ENCODE results near the gene STAT2. TPM values are rescaled to one million over a fixed set of nuclear protein-coding genes. Genes with fewer than 3 reads are reported as not detected.
"Not testable (repeated sequence)": the region's sequence is repeated elsewhere in the genome, so short reads cannot be mapped to it uniquely, and the experiment has no call there.

Gene STAT2
- total RNA-seq, 2 experiments from 2014 or later = 116 to 124 TPM

DNA sequence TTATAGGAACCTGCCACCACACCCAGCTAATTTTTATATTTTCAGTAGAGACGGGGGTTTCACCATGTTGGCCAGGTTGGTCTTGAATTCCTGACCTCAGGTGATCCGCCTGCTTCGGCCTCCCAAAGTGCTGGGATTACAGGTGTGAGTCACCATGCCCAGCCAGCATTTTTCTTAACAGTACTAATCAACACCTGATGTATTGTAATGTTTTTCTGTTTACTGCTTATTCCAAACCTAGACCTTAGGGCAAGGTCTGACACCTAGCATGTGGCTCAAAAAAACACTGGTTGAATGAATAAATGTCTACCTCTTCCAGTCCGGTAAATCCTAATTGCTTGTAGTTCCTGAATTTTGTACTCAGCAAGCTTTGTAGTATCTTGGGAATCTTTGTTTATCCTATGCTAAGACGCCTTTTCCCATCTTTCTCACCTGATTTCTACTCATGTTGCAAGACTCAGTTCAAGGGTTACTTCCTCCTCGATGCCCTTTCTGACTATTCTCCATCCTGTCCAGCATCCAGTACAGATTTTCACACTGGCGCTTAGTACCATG, 28.9 kb downstream of the STAT2 start:
- peaks cover 9% of the 10 kb centered on the region for H3K36me3 Mint-ChIP-seq (ENCODE audit: low read depth)
- ATAC-seq = no peak
- intact Hi-C loops (cut with DNase I, micrococcal nuclease) = loop anchor here in 1 of 2 experiments (5.0 to 10.0 kb wide), 4 partner anchors 306 to 754 kb away; partner anchors contain the start of genes NAB2, NACA and PYM1
- peaks cover 11% of the 10 kb centered on the region for H3K4me1 Mint-ChIP-seq
- DNase-seq = no peak
- no peak overlapping the region for H3K4me3 Mint-ChIP-seq
- H3K9me3 Mint-ChIP-seq (ENCODE audit: low read depth) = no peaks in the 10 kb centered on the region
- no peaks in the 10 kb centered on the region for H3K27me3 Mint-ChIP-seq
- POLR2A ChIA-PET = interaction anchor here (0.6 kb wide), 1 partner anchor 29 kb away, joined by 6 read pairs; the partner anchor contains the start of gene STAT2
- CTCF ChIA-PET = interaction anchor here (0.7 to 3.9 kb wide), 2 partner anchors 15 to 129 kb away, joined by 3 to 16 read pairs; partner anchors contain the start of gene CNPY2
- H3K27ac Mint-ChIP-seq = no peak overlapping the region

DNA sequence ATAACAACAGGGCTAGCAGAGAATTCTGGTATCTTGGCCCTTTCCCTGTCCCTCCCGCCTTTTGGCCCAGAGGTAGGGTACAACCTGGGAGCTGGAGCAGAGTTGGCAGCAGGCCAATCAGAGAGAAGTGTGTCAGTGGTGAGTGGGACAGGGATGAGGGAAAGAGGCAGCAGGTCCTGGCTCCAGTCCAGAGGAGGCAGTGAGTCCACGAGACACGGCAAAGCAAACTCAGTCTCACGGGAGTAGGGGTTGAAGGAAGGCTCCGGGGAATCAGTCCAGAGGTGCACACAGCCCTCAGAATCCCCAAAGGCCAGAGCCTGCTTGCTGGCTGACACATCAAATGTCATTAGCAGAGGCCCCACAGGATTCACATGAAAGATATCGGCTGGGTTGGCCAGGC, 33.4 kb downstream of the STAT2 start:
- POLR2A ChIA-PET = no interaction called here
- H3K36me3 Mint-ChIP-seq (ENCODE audit: low read depth) = peaks cover 27% of the 10 kb centered on the region
- intact Hi-C loops (cut with DNase I, micrococcal nuclease) = no loop called here
- CTCF ChIA-PET = no interaction called here
- no peak overlapping the region for H3K4me3 Mint-ChIP-seq
- no peak overlapping the region for H3K27ac Mint-ChIP-seq
- ATAC-seq (no peak), DNase-seq (no peak)
- no peaks in the 10 kb centered on the region for H3K27me3 Mint-ChIP-seq
- H3K9me3 Mint-ChIP-seq (ENCODE audit: low read depth) = no peaks in the 10 kb centered on the region
- no peaks in the 10 kb centered on the region for H3K4me1 Mint-ChIP-seq

DNA sequence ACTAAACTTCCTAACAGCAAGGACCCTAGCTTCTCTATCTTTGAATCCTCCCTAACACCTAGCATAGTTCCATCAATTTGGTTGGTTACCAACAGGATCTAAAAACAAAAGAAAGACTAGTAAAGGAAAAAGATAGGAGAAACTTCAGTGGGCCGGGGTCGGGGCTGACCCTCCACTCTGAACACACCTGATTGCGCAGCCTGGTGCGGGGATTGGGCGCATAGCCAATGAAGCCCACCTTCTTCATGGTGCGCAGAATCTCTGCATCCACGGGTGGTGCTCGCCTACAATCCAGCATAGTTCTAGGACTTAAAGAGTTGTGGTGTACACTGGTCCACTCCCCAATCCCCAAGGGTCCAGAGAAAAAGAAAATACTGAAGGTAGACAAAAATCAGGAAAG, 33.8 kb downstream of the STAT2 start:
- POLR2A ChIA-PET = no interaction called here
- no peak overlapping the region for H3K27ac Mint-ChIP-seq
- peaks cover 1% of the 10 kb centered on the region for H3K4me1 Mint-ChIP-seq
- H3K36me3 Mint-ChIP-seq (ENCODE audit: low read depth) = peaks cover 27% of the 10 kb centered on the region
- ATAC-seq = no peak
- no peaks in the 10 kb centered on the region for H3K9me3 Mint-ChIP-seq (ENCODE audit: low read depth)
- CTCF ChIA-PET = no interaction called here
- no peak overlapping the region for H3K4me3 Mint-ChIP-seq
- DNase-seq = no peak
- intact Hi-C loops (cut with DNase I, micrococcal nuclease) = no loop called here
- no peaks in the 10 kb centered on the region for H3K27me3 Mint-ChIP-seq

DNA sequence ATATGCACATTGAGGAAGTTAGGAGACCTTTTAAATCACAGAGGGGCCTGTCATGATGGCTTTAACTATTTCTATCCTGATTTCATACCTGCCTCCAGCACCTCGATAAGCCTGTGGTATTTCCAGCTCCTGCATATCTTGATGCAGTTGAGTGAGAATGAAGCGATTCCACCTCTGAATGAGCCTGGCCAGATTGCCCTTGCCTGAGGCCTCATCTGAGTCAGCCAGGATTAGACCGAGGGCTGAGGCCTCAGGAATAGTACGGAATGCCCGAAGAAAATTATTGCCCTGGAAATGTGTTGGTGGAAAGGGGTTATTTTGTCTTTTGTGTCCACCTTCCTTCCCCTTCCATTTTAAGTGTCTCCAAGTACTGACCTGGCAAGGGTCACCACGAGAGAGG, 35.7 kb downstream of the STAT2 start:
- intact Hi-C loops (cut with DNase I, micrococcal nuclease) = no loop called here
- DNase-seq (no peak), ATAC-seq (no peak)
- CTCF ChIA-PET = no interaction called here
- POLR2A ChIA-PET = interaction anchor here (0.5 kb wide), 1 partner anchor 33 kb away, joined by 3 read pairs; no protein-coding TSS in a partner anchor
- H3K27me3 Mint-ChIP-seq = no peaks in the 10 kb centered on the region
- no peak overlapping the region for H3K4me3 Mint-ChIP-seq
- H3K4me1 Mint-ChIP-seq = peaks cover 6% of the 10 kb centered on the region
- peaks cover 33% of the 10 kb centered on the region for H3K36me3 Mint-ChIP-seq (ENCODE audit: low read depth)
- H3K27ac Mint-ChIP-seq = no peak overlapping the region
- no peaks in the 10 kb centered on the region for H3K9me3 Mint-ChIP-seq (ENCODE audit: low read depth)

DNA sequence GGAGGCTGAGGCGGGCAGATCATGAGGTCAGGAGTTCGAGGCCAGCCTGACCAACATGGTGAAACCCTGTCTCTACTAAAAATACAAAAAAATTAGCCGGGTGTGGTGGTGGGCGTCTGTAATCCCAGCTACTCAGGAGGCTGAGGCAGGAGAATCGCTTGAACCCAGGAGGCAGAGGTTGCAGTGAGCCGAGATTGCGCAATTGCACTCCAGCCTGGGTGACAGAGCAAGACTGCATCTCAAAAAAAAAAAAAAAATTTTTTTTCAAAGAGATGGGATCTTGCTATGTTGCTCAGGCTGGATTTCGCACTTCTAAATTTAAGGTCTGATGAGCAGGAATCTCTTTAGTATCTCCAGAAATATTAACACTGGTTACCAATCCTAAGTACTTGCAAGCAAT, 38.3 kb downstream of the STAT2 start:
- intact Hi-C loops (cut with DNase I, micrococcal nuclease); DNase-seq; H3K27me3 Mint-ChIP-seq; POLR2A ChIA-PET; ATAC-seq; H3K9me3 Mint-ChIP-seq (ENCODE audit: low read depth); H3K4me3 Mint-ChIP-seq: not testable (repeated sequence)
- CTCF ChIA-PET = interaction anchor here (0.7 to 2.9 kb wide), 3 partner anchors 12 to 41 kb away, joined by 4 to 9 read pairs (median 6); partner anchors contain the start of gene PAN2
- Mint-ChIP-seq H3K36me3 (ENCODE audit: low read depth) (peaks cover 35% of the 10 kb centered on the region), H3K4me1 (peaks cover 12% of the 10 kb centered on the region), H3K27ac (peak overlapping the region; percentile 28)

DNA sequence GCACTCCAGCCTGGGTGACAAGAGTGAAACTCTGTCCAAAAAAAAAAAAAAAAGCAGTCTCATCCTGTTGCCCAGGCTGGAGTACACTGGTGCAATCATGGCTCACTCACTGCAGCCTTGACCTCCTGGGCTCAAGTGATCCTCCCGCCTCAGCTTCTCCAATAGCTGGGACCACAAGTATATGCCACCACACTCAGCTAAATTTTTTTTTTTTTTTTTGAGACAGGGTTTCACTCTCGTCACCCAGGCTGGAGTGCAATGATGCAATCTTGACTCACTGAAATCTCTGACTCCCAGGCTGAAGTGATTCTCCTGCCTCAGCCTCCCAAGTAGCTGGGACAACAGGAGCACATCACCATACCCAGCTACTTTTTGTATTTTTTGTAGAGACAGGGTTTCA, 38.9 kb downstream of the STAT2 start:
- intact Hi-C loops (cut with DNase I, micrococcal nuclease) = no loop called here
- ChIA-PET CTCF (interaction anchor here (0.7 to 2.9 kb wide), 4 partner anchors 12 to 21 kb away, joined by 3 to 9 read pairs (median 4); partner anchors contain the start of gene PAN2), POLR2A (interaction anchor here (0.6 to 0.9 kb wide), 2 partner anchors 22 to 140 kb away, joined by 4 to 7 read pairs; no protein-coding TSS in a partner anchor)
- peaks cover 31% of the 10 kb centered on the region for H3K36me3 Mint-ChIP-seq (ENCODE audit: low read depth)
- no peaks in the 10 kb centered on the region for H3K27me3 Mint-ChIP-seq
- H3K4me3 Mint-ChIP-seq = no peak overlapping the region
- no peaks in the 10 kb centered on the region for H3K9me3 Mint-ChIP-seq (ENCODE audit: low read depth)
- peak; percentile 51 for DNase-seq
- peaks cover 13% of the 10 kb centered on the region for H3K4me1 Mint-ChIP-seq
- H3K27ac Mint-ChIP-seq = peak overlapping the region; percentile 60
- ATAC-seq = peak; percentile 29

DNA sequence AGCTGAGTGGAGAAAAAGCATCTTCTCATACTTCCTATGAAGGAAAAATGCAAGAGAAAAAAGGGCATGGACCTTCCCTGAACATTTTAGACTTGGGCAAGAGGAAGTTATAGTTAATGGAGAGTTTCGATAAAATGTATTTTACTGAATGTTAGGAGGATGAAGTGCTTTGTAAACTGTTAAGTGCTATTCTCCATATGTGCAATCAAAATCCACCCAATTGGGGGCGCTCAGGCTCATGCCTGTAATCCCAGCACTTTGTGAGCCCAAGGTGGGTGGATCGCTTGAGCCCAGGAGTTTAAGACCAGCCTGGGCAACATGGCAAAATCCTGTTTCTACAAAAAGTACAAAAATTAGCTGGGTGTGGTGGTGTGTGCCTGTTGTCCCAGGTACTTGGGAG, 42.2 kb downstream of the STAT2 start:
- ATAC-seq (no peak), DNase-seq (peak; percentile 37)
- H3K4me3 Mint-ChIP-seq = no peak overlapping the region
- H3K9me3 Mint-ChIP-seq (ENCODE audit: low read depth) = no peaks in the 10 kb centered on the region
- peaks cover 22% of the 10 kb centered on the region for H3K4me1 Mint-ChIP-seq
- ChIA-PET CTCF (interaction anchor here (2.3 to 5.0 kb wide), 2 partner anchors 42 to 128 kb away, joined by 8 to 30 read pairs; partner anchors contain the start of genes SMARCC2 and STAT2), POLR2A (no interaction called here)
- intact Hi-C loops (cut with DNase I, micrococcal nuclease) = loop anchor here (2.0 to 5.0 kb wide), 4 partner anchors 21 to 370 kb away; partner anchors contain the start of genes IL23A (in 1 of the 2), PTGES3 (in 1 of the 2), STAT2 (in 1 of the 2) and TIMELESS (in 1 of the 2)
- no peaks in the 10 kb centered on the region for H3K27me3 Mint-ChIP-seq
- no peak overlapping the region for H3K27ac Mint-ChIP-seq
- H3K36me3 Mint-ChIP-seq (ENCODE audit: low read depth) = peaks cover 21% of the 10 kb centered on the region

DNA sequence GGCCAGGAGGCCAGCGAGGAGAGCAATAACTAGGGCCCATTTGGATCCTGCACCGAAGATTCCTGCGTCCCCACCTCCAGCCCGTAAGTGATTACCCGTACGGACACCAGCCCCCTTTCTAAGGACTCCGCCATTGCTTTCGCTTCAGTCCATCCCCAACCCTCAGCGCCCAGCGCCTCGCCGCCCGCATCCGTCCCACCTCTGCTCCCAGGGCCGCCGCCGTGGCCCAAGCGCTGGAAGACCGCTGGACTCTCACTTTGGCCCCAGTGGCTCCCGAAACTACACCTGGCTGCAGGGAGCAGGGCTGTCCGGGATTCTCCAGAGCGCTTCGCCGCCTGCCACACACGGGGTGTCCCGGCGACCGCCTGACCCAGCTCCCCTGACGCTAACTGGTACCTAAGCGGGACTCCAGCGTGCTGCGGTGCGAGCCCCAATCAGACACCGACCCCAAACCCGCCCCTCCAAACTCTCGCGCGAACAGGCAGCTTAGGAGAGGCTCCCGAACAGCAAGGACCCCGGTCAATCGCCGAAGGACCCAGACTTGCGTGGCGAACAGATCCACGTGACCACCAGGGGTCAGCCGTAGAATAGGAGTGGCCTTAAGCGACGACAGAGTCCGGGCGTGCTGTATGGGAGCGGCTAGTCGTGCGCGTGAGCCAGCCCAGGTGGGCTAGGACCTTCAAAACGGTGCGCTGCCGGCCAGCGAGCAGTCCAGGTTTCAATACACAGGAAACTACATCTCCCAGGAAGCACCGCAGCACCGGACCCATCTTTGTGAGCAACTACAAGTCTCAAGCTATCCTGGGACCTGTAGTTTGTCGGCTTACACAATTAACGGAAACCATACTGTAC, 44.1 kb downstream of the STAT2 start, which contains the start of gene CNPY2:
CNPY2 (minus strand) TSS at position 367 of the 852 bp plus-strand sequence. CDS start 771 bp downstream, outside the sequence.
- no peaks in the 10 kb centered on the region for H3K9me3 Mint-ChIP-seq (ENCODE audit: low read depth)
- ATAC-seq (peak; percentile 93), DNase-seq (peak; percentile 95)
- H3K27ac Mint-ChIP-seq = peak within 1 kb of the TSS; percentile 95
- ChIA-PET CTCF (interaction anchor here (0.6 to 5.0 kb wide), 12 partner anchors 14 to 610 kb away, joined by 3 to 30 read pairs (median 4); partner anchors contain the start of genes IL23A, PAN2, RNF41 and SMARCC2), POLR2A (interaction anchor here (0.5 to 2.0 kb wide), 12 partner anchors 17 to 383 kb away, joined by 3 to 16 read pairs (median 6); partner anchors contain the start of genes IL23A, PAN2, RNF41 and STAT2)
- H3K36me3 Mint-ChIP-seq (ENCODE audit: low read depth) = peaks cover 22% of the 10 kb centered on the region
- peaks cover 18% of the 10 kb centered on the region for H3K4me1 Mint-ChIP-seq
- peak within 1 kb of the TSS; percentile 97 for H3K4me3 Mint-ChIP-seq
- intact Hi-C loops (cut with DNase I, micrococcal nuclease) = loop anchor here (1.0 to 5.0 kb wide), 17 partner anchors 16 to 371 kb away; partner anchors contain the start of genes CS (in 2 of the 2), IL23A (in 2 of the 2), STAT2 (in 2 of the 2) and TIMELESS (in 2 of the 2)
- no peaks in the 10 kb centered on the region for H3K27me3 Mint-ChIP-seq

DNA sequence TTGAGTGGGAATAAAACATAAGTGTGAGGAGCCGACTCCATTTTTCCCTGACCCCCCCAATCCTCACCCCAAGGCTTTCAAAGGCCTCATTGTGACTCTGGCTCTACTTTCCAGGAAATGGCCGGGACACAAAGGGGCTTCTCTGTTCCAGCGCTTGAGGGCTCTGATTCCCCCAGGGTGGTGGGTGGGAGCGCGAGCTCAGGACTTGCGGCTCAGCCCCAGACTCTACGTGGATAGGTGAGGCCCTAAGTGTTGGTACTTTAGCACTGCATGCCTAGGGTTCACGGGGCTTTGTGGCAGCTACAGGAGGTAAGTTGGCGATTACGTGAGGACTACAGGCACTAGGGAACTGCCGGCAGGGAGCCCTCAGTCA, 44.7 kb downstream of the STAT2 start:
- ATAC-seq = no peak
- H3K36me3 Mint-ChIP-seq (ENCODE audit: low read depth) = peaks cover 28% of the 10 kb centered on the region
- H3K4me1 Mint-ChIP-seq = peaks cover 18% of the 10 kb centered on the region
- ChIA-PET POLR2A (interaction anchor here (0.5 to 2.0 kb wide), 10 partner anchors 16 to 382 kb away, joined by 3 to 16 read pairs (median 6); partner anchors contain the start of genes IL23A, PAN2, RNF41 and STAT2), CTCF (interaction anchor here (1.4 to 5.0 kb wide), 6 partner anchors 17 to 149 kb away, joined by 3 to 30 read pairs (median 8); partner anchors contain the start of genes PAN2, SMARCC2 and STAT2)
- H3K4me3 Mint-ChIP-seq = peak overlapping the region; percentile 97
- H3K27me3 Mint-ChIP-seq = no peaks in the 10 kb centered on the region
- H3K27ac Mint-ChIP-seq = peak overlapping the region; percentile 95
- no peaks in the 10 kb centered on the region for H3K9me3 Mint-ChIP-seq (ENCODE audit: low read depth)
- peak; percentile 41 for DNase-seq
- intact Hi-C loops (cut with DNase I, micrococcal nuclease) = loop anchor here (5.0 kb wide), 2 partner anchors 132 to 372 kb away; partner anchors contain the start of genes PTGES3 (in 1 of the 2) and TIMELESS (in 1 of the 2)

DNA sequence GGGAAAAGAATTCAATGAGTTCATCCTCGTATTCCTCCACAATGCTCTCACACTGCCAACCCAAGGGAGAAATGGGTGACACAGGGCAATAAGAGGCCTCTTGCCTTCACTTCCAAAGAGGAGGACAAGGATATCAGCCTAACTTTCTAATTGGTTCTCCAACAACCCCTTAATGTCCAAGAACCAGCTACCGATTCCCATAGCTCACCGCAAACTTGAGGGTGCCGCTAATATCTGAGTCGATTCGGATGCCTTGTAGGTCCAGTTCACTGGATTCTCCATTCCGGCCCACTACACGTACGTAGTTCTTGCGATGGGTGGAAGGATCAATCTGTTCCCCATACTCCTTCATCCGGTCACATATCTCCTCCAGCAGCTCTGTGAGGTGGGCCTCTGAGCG, 48.9 kb downstream of the STAT2 start:
- H3K36me3 Mint-ChIP-seq (ENCODE audit: low read depth) = peaks cover 32% of the 10 kb centered on the region
- no peaks in the 10 kb centered on the region for H3K9me3 Mint-ChIP-seq (ENCODE audit: low read depth)
- ATAC-seq (no peak), DNase-seq (no peak)
- H3K27ac Mint-ChIP-seq = no peak overlapping the region
- H3K4me3 Mint-ChIP-seq = no peak overlapping the region
- ChIA-PET CTCF (interaction anchor here (0.7 to 1.6 kb wide), 6 partner anchors 16 to 203 kb away, joined by 3 to 4 read pairs (median 3); partner anchors contain the start of genes IL23A and STAT2), POLR2A (interaction anchor here (0.7 kb wide), 1 partner anchor 11 kb away, joined by 3 read pairs; no protein-coding TSS in a partner anchor)
- no peaks in the 10 kb centered on the region for H3K27me3 Mint-ChIP-seq
- intact Hi-C loops (cut with DNase I, micrococcal nuclease) = no loop called here
- peaks cover 8% of the 10 kb centered on the region for H3K4me1 Mint-ChIP-seq

Measured in activated CD4-positive, alpha-beta T cell treated with anti-CD3 and anti-CD28 coated beads for 36 hours (primary cell).